GM12864 (cell line): ENCODE data around the gene SRC.

Experiments used
- DNase-seq: peaks from one replicate; pipeline ENCODE4 v3.0.0-alpha.2; 2011; ENCODE audit warnings: low read depth
- H3K4me3 ChIP-seq: 2 replicates; pipeline ENCODE4 v1.5.1; 2011; ENCODE audit warnings: mild to moderate bottlenecking, low read depth, low read length, control low read depth
- CTCF ChIP-seq: IDR thresholded peaks from 2 replicates; pipeline ENCODE4 v1.5.1; 2011; ENCODE audit warnings: low read depth, mild to moderate bottlenecking, moderate library complexity, low read length, control low read depth, inconsistent platforms; ENCODE audit errors: missing control alignments

SRC gene

GRCh38 chr20:37442547-37442946 lies 96.6 kb downstream of the SRC start:
- no peak for DNase-seq
- no peak for TF ChIP-seq CTCF
- H3K4me3 ChIP-seq = no peak overlapping the region

GRCh38 chr20:37442986-37443385 lies 97.0 kb downstream of the SRC start:
- no peak for TF ChIP-seq CTCF
- no peak for DNase-seq
- H3K4me3 ChIP-seq = no peak overlapping the region

- DNase-seq = no peak
- no peak for TF ChIP-seq CTCF
- H3K4me3 ChIP-seq = no peak overlapping the region
These were observed 97.7 kb downstream of the SRC start for GRCh38 chr20:37443596-37443995.

GRCh38 chr20:37445041-37445440 lies 99.1 kb downstream of the SRC start:
- TF ChIP-seq CTCF = no peak
- H3K4me3 ChIP-seq = no peak overlapping the region
- DNase-seq = no peak

GRCh38 chr20:37446286-37447032 lies 100.5 kb downstream of the SRC start:
- H3K4me3 ChIP-seq = no peak overlapping the region
- no peak for DNase-seq
- no peak for TF ChIP-seq CTCF

- no peak for DNase-seq
- no peak for TF ChIP-seq CTCF
- H3K4me3 ChIP-seq = no peak overlapping the region
These were observed 101.7 kb downstream of the SRC start for GRCh38 chr20:37447688-37448087.

- no peak for DNase-seq
- H3K4me3 ChIP-seq = no peak overlapping the region
These were observed 103.3 kb downstream of the SRC start for GRCh38 chr20:37449276-37449675.

More at GRCh38 chr20:37449276-37449675, 103.3 kb downstream of the SRC start:
- TF ChIP-seq CTCF = no peak
